H1 (cell line): ENCODE results near the gene GGN.
A peak's percentile ranks its signal among the peaks of the same experiment; 100 is the strongest.

ENCODE experiments used
- EGR1 ChIP-seq: IDR thresholded peaks from 2 replicates; pipeline ENCODE4 v1.6.1; 2011; ENCODE audit warnings: low read depth, low read length, borderline replicate concordance
- GABPA ChIP-seq: IDR thresholded peaks from 2 replicates; pipeline ENCODE4 v1.6.1; 2011; ENCODE audit warnings: mild to moderate bottlenecking, low read length, moderate library complexity, borderline replicate concordance; ENCODE audit not compliant: insufficient read depth
- HDAC2 ChIP-seq, 2 experiments: fragments of 300-600 bp in 1 of 2; sonication (generic) in 1 of 2; IDR thresholded peaks; 2 replicates each; pipeline ENCODE4 v1.6.1; 2011 to 2012; ENCODE audit warnings: low read depth in 2 of 2, low read length in 2 of 2, mild to moderate bottlenecking in 2 of 2, moderate library complexity in 2 of 2, borderline replicate concordance in 1 of 2, inconsistent platforms in 1 of 2
- KDM1A ChIP-seq: fragments of 200-600, 300-600 bp; sonication (generic); IDR thresholded peaks from 2 replicates; pipeline ENCODE4 v1.7.1; 2016; ENCODE audit warnings: mild to moderate bottlenecking, low read length, borderline replicate concordance
- MAX ChIP-seq: IDR thresholded peaks from 2 replicates; pipeline ENCODE4 v1.6.1; 2012; ENCODE audit warnings: inconsistent platforms
- NRF1 ChIP-seq: IDR thresholded peaks from 2 replicates; pipeline ENCODE4 v1.6.1; 2011; ENCODE audit warnings: mild to moderate bottlenecking, low read depth, low read length, improper control_type of control experiment
- RAD21 ChIP-seq, 2 experiments: IDR thresholded peaks in 1 of 2; conservative IDR thresholded peaks in 1 of 2; 2 replicates each; pipeline ENCODE4 v1.6.1; 2011; ENCODE audit warnings: low read depth in 2 of 2, low read length in 2 of 2, improper control_type of control experiment in 1 of 2, inconsistent platforms in 1 of 2, mild to moderate bottlenecking in 1 of 2, moderate library complexity in 1 of 2
- RXRA ChIP-seq: IDR thresholded peaks from 2 replicates; pipeline ENCODE4 v1.6.1; 2011; ENCODE audit warnings: low read depth, mild to moderate bottlenecking, low read length, moderate library complexity; ENCODE audit not compliant: insufficient read depth
- SIN3A ChIP-seq, 2 experiments: IDR thresholded peaks in 1 of 2; conservative IDR thresholded peaks in 1 of 2; 2 replicates each; pipeline ENCODE4 v1.6.1; 2011 to 2012; ENCODE audit warnings: low read length in 2 of 2, improper control_type of control experiment in 1 of 2, low read depth in 1 of 2, mild to moderate bottlenecking in 1 of 2
- TAF1 ChIP-seq: IDR thresholded peaks from 2 replicates; pipeline ENCODE4 v1.6.1; 2011; ENCODE audit warnings: mild to moderate bottlenecking, low read depth, low read length
- TF ChIP-seq, protein P1 (sequence below), 3 experiments: IDR thresholded peaks; 1 replicate in 2 of 3; 2 replicates in 1 of 3; pipeline versions ENCODE4 v1.5.1 to v1.6.1; 2011; ENCODE audit warnings: low read length in 3 of 3, mild to moderate bottlenecking in 3 of 3, inconsistent platforms in 2 of 3, low read depth in 1 of 3, moderate library complexity in 1 of 3; ENCODE audit not compliant: insufficient read depth in 1 of 3; ENCODE audit errors: control extremely low read depth in 1 of 3
- TF ChIP-seq, protein P2 (sequence below): IDR thresholded peaks from 2 replicates; pipeline ENCODE4 v1.6.1; 2011; ENCODE audit warnings: low read length, improper control_type of control experiment

- TF ChIP-seq RXRA (no peak), NRF1 (no peak), MAX (peak; percentile 66), EGR1 (no peak), SIN3A (conservative IDR thresholded peaks at IDR 0.05 in 1 of 2, IDR thresholded peaks at IDR 0.05 in 1 of 2; ENCODE audit: low read depth in 1 of 2, low read length in 2 of 2) (no peak; a peak in 1 of 4 replicates), HDAC2 (IDR thresholded peaks at IDR 0.05; ENCODE audit: borderline replicate concordance in 1 of 2, low read depth in 2 of 2, low read length in 2 of 2) (0 out of 4 replicates have a peak, but pooled peaks of 1 of the 2 experiments have one; percentile 18), KDM1A (no peak), GABPA (no peak), TAF1 (no peak), RAD21 (IDR thresholded peaks at IDR 0.05 in 1 of 2, conservative IDR thresholded peaks at IDR 0.05 in 1 of 2; ENCODE audit: low read depth in 2 of 2, low read length in 2 of 2) (no peak)
- TF ChIP-seq, protein P1, sequence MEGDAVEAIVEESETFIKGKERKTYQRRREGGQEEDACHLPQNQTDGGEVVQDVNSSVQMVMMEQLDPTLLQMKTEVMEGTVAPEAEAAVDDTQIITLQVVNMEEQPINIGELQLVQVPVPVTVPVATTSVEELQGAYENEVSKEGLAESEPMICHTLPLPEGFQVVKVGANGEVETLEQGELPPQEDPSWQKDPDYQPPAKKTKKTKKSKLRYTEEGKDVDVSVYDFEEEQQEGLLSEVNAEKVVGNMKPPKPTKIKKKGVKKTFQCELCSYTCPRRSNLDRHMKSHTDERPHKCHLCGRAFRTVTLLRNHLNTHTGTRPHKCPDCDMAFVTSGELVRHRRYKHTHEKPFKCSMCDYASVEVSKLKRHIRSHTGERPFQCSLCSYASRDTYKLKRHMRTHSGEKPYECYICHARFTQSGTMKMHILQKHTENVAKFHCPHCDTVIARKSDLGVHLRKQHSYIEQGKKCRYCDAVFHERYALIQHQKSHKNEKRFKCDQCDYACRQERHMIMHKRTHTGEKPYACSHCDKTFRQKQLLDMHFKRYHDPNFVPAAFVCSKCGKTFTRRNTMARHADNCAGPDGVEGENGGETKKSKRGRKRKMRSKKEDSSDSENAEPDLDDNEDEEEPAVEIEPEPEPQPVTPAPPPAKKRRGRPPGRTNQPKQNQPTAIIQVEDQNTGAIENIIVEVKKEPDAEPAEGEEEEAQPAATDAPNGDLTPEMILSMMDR (IDR thresholded peaks at IDR 0.05; ENCODE audit: control extremely low read depth in 1 of 3, insufficient read depth in 1 of 3, low read depth in 1 of 3, low read length in 3 of 3) = no peak
- TF ChIP-seq, protein P2, sequence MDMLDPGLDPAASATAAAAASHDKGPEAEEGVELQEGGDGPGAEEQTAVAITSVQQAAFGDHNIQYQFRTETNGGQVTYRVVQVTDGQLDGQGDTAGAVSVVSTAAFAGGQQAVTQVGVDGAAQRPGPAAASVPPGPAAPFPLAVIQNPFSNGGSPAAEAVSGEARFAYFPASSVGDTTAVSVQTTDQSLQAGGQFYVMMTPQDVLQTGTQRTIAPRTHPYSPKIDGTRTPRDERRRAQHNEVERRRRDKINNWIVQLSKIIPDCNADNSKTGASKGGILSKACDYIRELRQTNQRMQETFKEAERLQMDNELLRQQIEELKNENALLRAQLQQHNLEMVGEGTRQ = peak; percentile 18; the same call in 1 of the 2 replicates
These were observed 30.0 kb upstream of the GGN start for GRCh38 chr19:38417544-38418506.
